Measurements from ENCODE around the gene CRYGN.

- TF ChIP-seq CTCF (IDR thresholded peaks at IDR 0.05) (no peak), POLR2A (IDR thresholded peaks at IDR 0.05) (no peak)
Observed at GRCh38 chr7:151420144-151420543, 19.8 kb downstream of the CRYGN start.
